OCI-LY7 (cell line): ENCODE measurements around the gene PEX3.

Experiments used
- CTCF ChIP-seq: fragments of 200-600 bp; sonication (generic); conservative IDR thresholded peaks from 2 replicates; pipeline ENCODE4 v1.5.1; 2014; ENCODE audit warnings: mild to moderate bottlenecking, antibody characterized with exemption, low read length, moderate library complexity, mixed read lengths
- EZH2phosphoT487 ChIP-seq: fragments of 200-600 bp; sonication (generic); IDR thresholded peaks from 2 replicates; pipeline ENCODE4 v1.6.1; 2018; ENCODE audit warnings: low read depth, borderline replicate concordance, mild to moderate bottlenecking, mixed run types, antibody characterized with exemption, low read length, moderate library complexity, mixed read lengths

DNA sequence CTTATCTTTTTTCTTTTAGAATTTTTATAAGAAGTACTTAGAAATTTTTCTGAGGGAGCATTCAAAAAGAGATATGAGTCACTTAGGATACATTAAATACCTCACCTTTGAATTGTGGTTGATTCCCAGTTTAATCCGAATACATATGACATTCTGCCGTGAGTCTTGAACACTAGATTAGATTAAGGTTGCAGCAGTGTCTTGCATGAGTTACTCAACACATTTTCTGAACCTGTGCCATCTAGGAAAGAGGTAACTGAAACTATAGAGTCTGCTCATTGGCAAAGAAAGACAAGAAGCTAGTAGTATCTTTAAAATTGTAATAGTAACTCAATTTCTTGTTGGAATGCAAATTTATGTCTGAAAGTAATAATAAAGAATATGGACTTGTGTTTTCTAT lies 14.9 kb downstream of the PEX3 start:
- no peak for TF ChIP-seq CTCF
- TF ChIP-seq EZH2phosphoT487: no peak
